CD4-positive, alpha-beta T cell treated with Interleukin-6 at 100 ng/mL for 8 hours (primary cell): ENCODE data around the gene MST1R.

ENCODE experiments used
- DNase-seq: peaks from one replicate; pipeline ENCODE4 v3.0.0-alpha.2; 2020; ENCODE audit warnings: mixed read lengths, low spot score

The MST1R gene

GRCh38 chr3:49839193-49839809 lies 64.4 kb downstream of the MST1R start:
- DNase-seq, result peak; percentile 82
